ENCODE results near the gene MACROD2.

The MACROD2 gene

DNA sequence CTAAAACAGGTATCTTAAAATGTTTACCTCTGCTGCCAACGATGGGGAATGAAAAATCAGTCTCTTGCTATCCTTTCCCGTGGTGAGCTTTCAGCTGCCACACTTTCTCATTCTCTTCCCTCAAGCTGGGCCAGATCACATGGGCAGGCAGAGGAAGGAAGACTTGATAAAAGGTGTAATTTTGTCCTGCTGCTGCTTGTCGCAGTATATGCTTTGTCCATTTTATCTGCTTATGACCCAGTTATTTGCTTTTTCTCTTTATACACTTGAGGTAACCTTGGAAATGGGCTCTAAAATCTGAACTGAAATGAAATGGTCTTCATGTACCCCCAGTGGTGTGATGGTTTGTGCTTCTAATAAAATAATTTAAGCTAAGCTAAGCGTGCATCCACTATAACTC, 1038.0 kb downstream of the MACROD2 start:
- H3K4me3 ChIP-seq (ENCODE audit: low read depth, low read length): no peak overlapping the region
- no peak for DNase-seq (ENCODE audit: low read depth)
- TF ChIP-seq CTCF (IDR thresholded peaks at IDR 0.05; ENCODE audit: insufficient read depth, low read depth, low read length, missing control alignments): no peak

DNA sequence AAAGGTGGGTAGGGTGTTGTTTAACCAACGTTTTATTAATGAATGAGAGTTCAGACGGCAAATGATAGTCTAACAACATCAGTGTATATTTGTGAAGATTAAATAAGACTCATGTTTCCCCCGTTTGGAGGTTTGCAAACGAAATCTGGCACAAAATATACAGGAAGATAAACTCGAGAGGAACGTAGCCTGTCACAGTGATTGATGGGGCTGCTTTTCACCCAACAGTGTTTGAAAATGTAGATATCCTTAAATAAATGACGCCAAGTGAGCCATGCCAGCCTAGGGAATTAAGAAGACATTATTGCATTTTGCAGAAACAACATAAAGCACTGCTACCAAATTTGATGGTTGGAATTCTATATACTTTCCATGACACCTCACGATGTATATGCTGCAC, 1038.6 kb downstream of the MACROD2 start:
- TF ChIP-seq CTCF (IDR thresholded peaks at IDR 0.05; ENCODE audit: insufficient read depth, low read depth, low read length, missing control alignments): no peak
- no peak for DNase-seq (ENCODE audit: low read depth)

DNA sequence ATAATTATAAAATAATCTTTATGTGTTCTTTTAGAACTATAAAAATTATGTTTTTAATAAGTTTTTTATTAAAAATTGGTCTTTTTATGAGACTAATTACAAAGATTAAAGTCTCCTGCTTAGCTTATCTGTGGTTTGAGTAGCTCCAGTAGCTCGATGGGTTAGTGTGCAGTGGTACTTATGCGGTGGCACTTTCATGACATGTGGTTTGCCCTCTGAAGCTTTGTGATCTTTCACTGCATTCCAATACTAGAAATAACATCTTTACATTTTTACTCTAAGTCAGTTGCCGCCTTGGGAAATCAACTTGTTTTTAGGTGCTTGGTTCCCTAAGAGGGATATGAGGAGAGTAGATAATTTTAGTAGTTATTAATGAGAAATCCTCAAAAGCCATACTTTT, 1041.6 kb downstream of the MACROD2 start:
- DNase-seq (ENCODE audit: low read depth): no peak
- no peak overlapping the region for H3K4me3 ChIP-seq (ENCODE audit: low read depth, low read length)
- TF ChIP-seq CTCF (IDR thresholded peaks at IDR 0.05; ENCODE audit: insufficient read depth, low read depth, low read length, missing control alignments): no peak

More for the DNA sequence above, 1038.6 kb downstream of the MACROD2 start:
- no peak overlapping the region for H3K4me3 ChIP-seq (ENCODE audit: low read depth, low read length)

DNA sequence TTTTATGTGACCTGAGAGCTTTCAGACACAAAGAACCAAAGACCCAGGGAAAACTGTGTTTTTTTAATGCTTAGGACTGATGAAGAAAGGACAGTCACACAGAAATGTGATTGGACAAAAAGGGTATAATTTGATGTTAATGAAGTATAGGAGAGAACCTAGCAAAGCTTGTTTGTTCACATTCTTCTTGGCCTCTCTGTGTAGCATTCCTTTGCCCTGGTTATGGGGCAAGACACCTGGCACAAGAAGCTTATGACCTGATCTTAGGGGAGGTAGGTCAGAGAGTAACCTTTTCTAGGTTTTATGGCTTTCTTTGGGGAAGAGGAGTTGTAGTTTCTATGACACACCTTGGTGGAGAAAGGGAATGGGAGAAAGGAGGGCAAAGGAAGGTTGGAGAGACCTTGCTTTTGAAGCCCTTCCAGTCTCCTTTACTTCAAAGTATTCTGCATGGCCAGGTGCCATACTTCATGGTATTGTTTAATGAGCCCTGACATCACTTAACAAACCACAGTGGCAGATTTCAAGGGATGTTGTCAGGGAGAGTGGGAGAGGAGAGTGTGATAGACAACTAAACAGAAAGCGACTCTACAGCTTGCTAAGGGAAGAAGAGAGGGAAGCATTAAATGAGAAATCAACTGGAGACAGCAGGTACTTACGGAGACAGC, 1043.9 kb downstream of the MACROD2 start:
- no peak for DNase-seq (ENCODE audit: low read depth)
- no peak overlapping the region for H3K4me3 ChIP-seq (ENCODE audit: low read depth, low read length)
- TF ChIP-seq CTCF (IDR thresholded peaks at IDR 0.05; ENCODE audit: insufficient read depth, low read depth, low read length, missing control alignments): no peak

- no peak for DNase-seq (ENCODE audit: low read depth)
- TF ChIP-seq CTCF (IDR thresholded peaks at IDR 0.05; ENCODE audit: insufficient read depth, low read depth, low read length, missing control alignments): no peak
- H3K4me3 ChIP-seq (ENCODE audit: low read depth, low read length): no peak overlapping the region
Observed at GRCh38 chr20:15042723-15043122, 1047.4 kb downstream of the MACROD2 start.

GRCh38 chr20:15045246-15045645, 1049.9 kb downstream of the MACROD2 start:
- no peak for TF ChIP-seq CTCF (IDR thresholded peaks at IDR 0.05; ENCODE audit: insufficient read depth, low read depth, low read length, missing control alignments)
- no peak overlapping the region for H3K4me3 ChIP-seq (ENCODE audit: low read depth, low read length)
- no peak for DNase-seq (ENCODE audit: low read depth)

GRCh38 chr20:15047042-15047441, 1051.7 kb downstream of the MACROD2 start:
- no peak overlapping the region for H3K4me3 ChIP-seq (ENCODE audit: low read depth, low read length)
- no peak for DNase-seq (ENCODE audit: low read depth)
- no peak for TF ChIP-seq CTCF (IDR thresholded peaks at IDR 0.05; ENCODE audit: insufficient read depth, low read depth, low read length, missing control alignments)
